Panc1 (cell line): ENCODE data around the gene SCGB3A1. TPM values are rescaled to one million over a fixed set of nuclear protein-coding genes. Genes with fewer than 3 reads are reported as not detected.

Source experiments
- ATAC-seq: fragments of 200-7000 bp; cut with Tn5 transposase; 2 replicates; pipeline ENCODE4 v1.9.1; 2020; ENCODE audit warnings: mild to moderate bottlenecking, moderate library complexity
- BruUV-seq: library from RNA; stranded (reverse); fragments of 400-500 nt; replicated peaks from 2 replicates; lab custom pipeline; 2021; lab: Mats Ljungman, UMichigan
- CTCF ChIA-PET: fragments of 300-600 bp; sonication (Branson Sonifier 250); formaldehyde crosslinking; loops from one replicate; lab custom pipeline; 2022; ENCODE audit warnings: antibody characterized with exemption; lab: Charles Lee
- POLR2A ChIA-PET: fragments of 300-600 bp; sonication (Branson Sonifier 250); formaldehyde crosslinking; loops from one replicate; lab custom pipeline; 2022; ENCODE audit warnings: antibody characterized with exemption; lab: Charles Lee
- DNase-seq: peaks from one replicate; pipeline ENCODE4 v3.0.0-alpha.2; 2010; ENCODE audit warnings: low read depth, low spot score
- H3K27ac ChIP-seq: 2 replicates; pipeline ENCODE4 v1.5.1; 2011; ENCODE audit warnings: mild to moderate bottlenecking, low read length, inconsistent platforms
- H3K27me3 ChIP-seq: fragments of 200-500 bp; sonication (Bioruptor generic); 2 replicates; pipeline ENCODE4 v1.6.0; 2014; ENCODE audit warnings: low read length, inconsistent platforms; ENCODE audit not compliant: control insufficient read depth, insufficient read depth
- H3K36me3 ChIP-seq: fragments of 200-500 bp; sonication (Bioruptor generic); 2 replicates; pipeline ENCODE4 v1.5.1; 2014; ENCODE audit warnings: inconsistent platforms, mild to moderate bottlenecking, low read length, moderate library complexity; ENCODE audit not compliant: control insufficient read depth, insufficient read depth
- H3K4me1 ChIP-seq: 2 replicates; pipeline ENCODE4 v1.5.1; 2011; ENCODE audit warnings: inconsistent platforms, mild to moderate bottlenecking, low read length, moderate library complexity; ENCODE audit not compliant: control insufficient read depth, insufficient read depth
- H3K4me3 ChIP-seq, 2 experiments: 2 replicates each; pipeline ENCODE4 v1.5.1; 2011 to 2012; ENCODE audit warnings: low read depth in 2 of 2, low read length in 2 of 2, mild to moderate bottlenecking in 2 of 2, inconsistent platforms in 1 of 2, moderate library complexity in 1 of 2
- H3K9me3 ChIP-seq: fragments of 200-500 bp; sonication (Bioruptor generic); 2 replicates; pipeline ENCODE4 v1.5.1; 2014; ENCODE audit warnings: low read depth, mild to moderate bottlenecking, inconsistent platforms, low read length, moderate library complexity; ENCODE audit not compliant: control insufficient read depth, insufficient read depth
- CTCF ChIP-seq: fragments of 450-650 bp; IDR thresholded peaks from 2 replicates; pipeline ENCODE4 v1.5.1; 2017; ENCODE audit warnings: mild to moderate bottlenecking
- POLR2AphosphoS5 ChIP-seq: IDR thresholded peaks from 2 replicates; pipeline ENCODE4 v1.6.1; 2012; ENCODE audit warnings: mild to moderate bottlenecking, low read depth, low read length, moderate library complexity
- REST ChIP-seq, 2 experiments: IDR thresholded peaks; 2 replicates each; pipeline ENCODE4 v1.6.1; 2011 to 2012; ENCODE audit warnings: low read depth in 2 of 2, control low read depth in 1 of 2, low read length in 1 of 2, mild to moderate bottlenecking in 1 of 2, moderate library complexity in 1 of 2; ENCODE audit not compliant: insufficient read depth in 1 of 2
- SIN3A ChIP-seq: IDR thresholded peaks from 2 replicates; pipeline ENCODE4 v1.6.1; 2012; ENCODE audit warnings: low read depth, mild to moderate bottlenecking, low read length, moderate library complexity, borderline replicate concordance; ENCODE audit not compliant: insufficient read depth
- TCF7L2 ChIP-seq: IDR thresholded peaks from 2 replicates; pipeline ENCODE4 v1.6.1; 2011; ENCODE audit warnings: mild to moderate bottlenecking, low read depth, low read length, inconsistent platforms
- in situ Hi-C: cut with HindIII; loops from 2 replicates; pipeline ENCODE4 v1.10.0; 2016; ENCODE audit warnings: low sequenced_read_pairs, low pct_unique_long_range_greater_than_20kb
- intact Hi-C: fragments of 100-400 bp; cut with micrococcal nuclease; formaldehyde crosslinking; loops from one replicate; pipeline ENCODE4 v1.10.0; 2022; ENCODE audit not compliant: unreplicated experiment
- total RNA-seq: library from RNA; stranded (reverse); gene quantifications from one replicate; pipeline ENCODE4 v1.2.1, GENCODE V29; 2021; ENCODE audit not compliant: unreplicated experiment

The SCGB3A1 gene
- total RNA-seq, 1 experiment from 2014 or later = not detected

GRCh38 chr5:180599981-180600553 lies 8.8 kb upstream of the SCGB3A1 start:
- no peak overlapping the region for H3K4me3 ChIP-seq
- H3K27me3 ChIP-seq = no peaks in the 10 kb centered on the region
- intact Hi-C loops (no loop called here), in situ Hi-C loops (no loop called here)
- no TSS peak for BruUV-seq
- no peak for TF ChIP-seq SIN3A
- TF ChIP-seq POLR2AphosphoS5 = no peak
- no peak for TF ChIP-seq CTCF
- TF ChIP-seq REST (IDR thresholded peaks at IDR 0.05; ENCODE audit: insufficient read depth in 1 of 2, low read depth in 2 of 2, low read length in 1 of 2) = no peak
- TF ChIP-seq TCF7L2 = no peak
- H3K9me3 ChIP-seq = no peaks in the 10 kb centered on the region
- H3K4me1 ChIP-seq = no peaks in the 10 kb centered on the region
- CTCF ChIA-PET = interaction anchor here (0.7 kb wide), 1 partner anchor 163 kb away, joined by 4 read pairs; no protein-coding TSS in a partner anchor
- no peaks in the 10 kb centered on the region for H3K36me3 ChIP-seq
- no peak for ATAC-seq
- POLR2A ChIA-PET = no interaction called here
- H3K27ac ChIP-seq = no peak overlapping the region
- DNase-seq = no peak

- Histone ChIP-seq H3K36me3 (no peaks in the 10 kb centered on the region), H3K4me3 (no peak overlapping the region), H3K27ac (no peak overlapping the region), H3K4me1 (no peaks in the 10 kb centered on the region), H3K9me3 (no peaks in the 10 kb centered on the region), H3K27me3 (no peaks in the 10 kb centered on the region)
- no peak for TF ChIP-seq CTCF
- no peak for TF ChIP-seq SIN3A
- TF ChIP-seq TCF7L2 = no peak
- no peak for TF ChIP-seq REST (IDR thresholded peaks at IDR 0.05; ENCODE audit: insufficient read depth in 1 of 2, low read depth in 2 of 2, low read length in 1 of 2)
- no peak for TF ChIP-seq POLR2AphosphoS5
- intact Hi-C loops = no loop called here
- no TSS peak for BruUV-seq
- ChIA-PET POLR2A (no interaction called here), CTCF (interaction anchor here (0.7 kb wide), 1 partner anchor 163 kb away, joined by 4 read pairs; no protein-coding TSS in a partner anchor)
- DNase-seq (no peak), ATAC-seq (no peak)
- in situ Hi-C loops = no loop called here
Observed at GRCh38 chr5:180599590-180599914, 8.3 kb upstream of the SCGB3A1 start.
